BE2C (cell line): Measurements from ENCODE around the gene KSR1.

Source experiments
- DNase-seq: peaks from one replicate; pipeline ENCODE4 v3.0.0-alpha.2; 2020
- H3K27me3 ChIP-seq: fragments of 250-450 bp; sonication (Bioruptor Pico); 2 replicates; pipeline ENCODE4 v1.5.1; 2020; ENCODE audit warnings: mild to moderate bottlenecking
- H3K36me3 ChIP-seq: fragments of 250-450 bp; sonication (Bioruptor Pico); 2 replicates; pipeline ENCODE4 v1.5.1; 2020; ENCODE audit warnings: mild to moderate bottlenecking
- H3K4me1 ChIP-seq: fragments of 250-450 bp; sonication (Bioruptor Pico); 2 replicates; pipeline ENCODE4 v1.5.1; 2020
- H3K4me3 ChIP-seq: 2 replicates; pipeline ENCODE4 v1.5.1; 2011; ENCODE audit warnings: low read depth, low read length
- H3K9me3 ChIP-seq: fragments of 250-450 bp; sonication (Bioruptor Pico); 2 replicates; pipeline ENCODE4 v1.5.1; 2020
- CTCF ChIP-seq: IDR thresholded peaks from 2 replicates; pipeline ENCODE4 v1.5.1; 2012; ENCODE audit warnings: mild to moderate bottlenecking, low read depth, low read length

Gene KSR1

GRCh38 chr17:27615121-27615520, 158.9 kb downstream of the KSR1 start:
- H3K4me3 ChIP-seq, result no peak overlapping the region
- no peaks in the 10 kb centered on the region for H3K36me3 ChIP-seq
- H3K27me3 ChIP-seq, result no peaks in the 10 kb centered on the region
- H3K4me1 ChIP-seq, result no peaks in the 10 kb centered on the region
- no peak for TF ChIP-seq CTCF
- no peak for DNase-seq
- no peaks in the 10 kb centered on the region for H3K9me3 ChIP-seq

GRCh38 chr17:27616414-27616813, 160.2 kb downstream of the KSR1 start:
- Histone ChIP-seq H3K27me3 (no peaks in the 10 kb centered on the region), H3K4me3 (no peak overlapping the region), H3K4me1 (no peaks in the 10 kb centered on the region), H3K36me3 (no peaks in the 10 kb centered on the region), H3K9me3 (no peaks in the 10 kb centered on the region)
- TF ChIP-seq CTCF, result no peak
- DNase-seq, result no peak

- H3K36me3 ChIP-seq, result no peaks in the 10 kb centered on the region
- H3K27me3 ChIP-seq, result no peaks in the 10 kb centered on the region
- H3K4me3 ChIP-seq, result no peak overlapping the region
- no peak for DNase-seq
- no peak for TF ChIP-seq CTCF
- no peaks in the 10 kb centered on the region for H3K9me3 ChIP-seq
- no peaks in the 10 kb centered on the region for H3K4me1 ChIP-seq
Observed at GRCh38 chr17:27618417-27618816, 162.2 kb downstream of the KSR1 start.

GRCh38 chr17:27620721-27621120, 164.5 kb downstream of the KSR1 start:
- no peak for TF ChIP-seq CTCF
- no peaks in the 10 kb centered on the region for H3K36me3 ChIP-seq
- H3K4me1 ChIP-seq, result no peaks in the 10 kb centered on the region
- no peak for DNase-seq
- no peaks in the 10 kb centered on the region for H3K9me3 ChIP-seq
- no peaks in the 10 kb centered on the region for H3K27me3 ChIP-seq
- H3K4me3 ChIP-seq, result no peak overlapping the region

- H3K27me3 ChIP-seq, result no peaks in the 10 kb centered on the region
- no peak overlapping the region for H3K4me3 ChIP-seq
- no peaks in the 10 kb centered on the region for H3K4me1 ChIP-seq
- no peak for TF ChIP-seq CTCF
- DNase-seq, result no peak
- H3K36me3 ChIP-seq, result no peaks in the 10 kb centered on the region
- no peaks in the 10 kb centered on the region for H3K9me3 ChIP-seq
Observed at GRCh38 chr17:27621536-27621935, 165.3 kb downstream of the KSR1 start.

GRCh38 chr17:27621942-27622559, 165.8 kb downstream of the KSR1 start:
- H3K36me3 ChIP-seq, result no peaks in the 10 kb centered on the region
- H3K4me1 ChIP-seq, result no peaks in the 10 kb centered on the region
- no peak for DNase-seq
- no peak for TF ChIP-seq CTCF
- H3K27me3 ChIP-seq, result no peaks in the 10 kb centered on the region
- H3K4me3 ChIP-seq, result no peak overlapping the region
- H3K9me3 ChIP-seq, result no peaks in the 10 kb centered on the region
